Measurements from ENCODE around the gene BOD1.
"Not testable (repeated sequence)": the region's sequence is repeated elsewhere in the genome, so short reads cannot be mapped to it uniquely, and the experiment has no call there.

BOD1 gene

GRCh38 chr5:173590436-173591055, 25.9 kb downstream of the BOD1 start:
- H3K27me3 ChIP-seq (ENCODE audit: insufficient read depth, poor library complexity, severe bottlenecking), result no peaks in the 10 kb centered on the region
- H3K4me3 ChIP-seq (replicated peaks; ENCODE audit: insufficient read depth, low read length), result no peak overlapping the region
- H3K27ac ChIP-seq (replicated peaks), result no peak overlapping the region
- DNase-seq (ENCODE audit: low read depth in 1 of 2, low spot score in 1 of 2), result no peak
- TF ChIP-seq GABPA (IDR thresholded peaks at IDR 0.05; ENCODE audit: low read depth) (no peak), CTCF (IDR thresholded peaks at IDR 0.05; ENCODE audit: insufficient read depth, low read length) (no peak), REST (IDR thresholded peaks at IDR 0.05; ENCODE audit: insufficient replicate concordance, low read depth) (no peak), POLR2AphosphoS5 (IDR thresholded peaks at IDR 0.05; ENCODE audit: low read depth) (no peak), SPI1 (IDR thresholded peaks at IDR 0.05; ENCODE audit: borderline replicate concordance, low read depth) (no peak)

GRCh38 chr5:173586133-173586532, 30.3 kb downstream of the BOD1 start:
- not testable (repeated sequence) for DNase-seq (ENCODE audit: low read depth in 1 of 2, low spot score in 1 of 2); H3K27ac ChIP-seq (replicated peaks); H3K27me3 ChIP-seq (ENCODE audit: insufficient read depth, poor library complexity, severe bottlenecking); H3K4me3 ChIP-seq (replicated peaks; ENCODE audit: insufficient read depth, low read length)

GRCh38 chr5:173583346-173583745, 33.1 kb downstream of the BOD1 start:
- DNase-seq (ENCODE audit: low read depth in 1 of 2, low spot score in 1 of 2), result no peak
- no peak overlapping the region for H3K4me3 ChIP-seq (replicated peaks; ENCODE audit: insufficient read depth, low read length)
- no peaks in the 10 kb centered on the region for H3K27me3 ChIP-seq (ENCODE audit: insufficient read depth, poor library complexity, severe bottlenecking)
- no peak for TF ChIP-seq SPI1 (IDR thresholded peaks at IDR 0.05; ENCODE audit: borderline replicate concordance, low read depth)
- TF ChIP-seq GABPA (IDR thresholded peaks at IDR 0.05; ENCODE audit: low read depth), result no peak
- TF ChIP-seq CTCF (IDR thresholded peaks at IDR 0.05; ENCODE audit: insufficient read depth, low read length), result no peak
- TF ChIP-seq REST (IDR thresholded peaks at IDR 0.05; ENCODE audit: insufficient replicate concordance, low read depth), result no peak
- TF ChIP-seq POLR2AphosphoS5 (IDR thresholded peaks at IDR 0.05; ENCODE audit: low read depth), result no peak
- no peak overlapping the region for H3K27ac ChIP-seq (replicated peaks)

- no peak overlapping the region for H3K27ac ChIP-seq (replicated peaks)
Measured at GRCh38 chr5:173582216-173583111, 34.0 kb downstream of the BOD1 start.

More at GRCh38 chr5:173582216-173583111, 34.0 kb downstream of the BOD1 start:
- no peak overlapping the region for H3K4me3 ChIP-seq (replicated peaks; ENCODE audit: insufficient read depth, low read length)
- no peak for TF ChIP-seq POLR2AphosphoS5 (IDR thresholded peaks at IDR 0.05; ENCODE audit: low read depth)
- TF ChIP-seq REST (IDR thresholded peaks at IDR 0.05; ENCODE audit: insufficient replicate concordance, low read depth), result no peak
- TF ChIP-seq SPI1 (IDR thresholded peaks at IDR 0.05; ENCODE audit: borderline replicate concordance, low read depth), result no peak
- TF ChIP-seq CTCF (IDR thresholded peaks at IDR 0.05; ENCODE audit: insufficient read depth, low read length), result no peak
- TF ChIP-seq GABPA (IDR thresholded peaks at IDR 0.05; ENCODE audit: low read depth), result no peak
- DNase-seq (ENCODE audit: low read depth in 1 of 2, low spot score in 1 of 2), result no peak
- H3K27me3 ChIP-seq (ENCODE audit: insufficient read depth, poor library complexity, severe bottlenecking), result no peaks in the 10 kb centered on the region

Measured in HL-60 (cell line).